Thyroid gland (tissue), 4 donors: ENCODE data around the gene KRTAP10-9. TPM values are rescaled to one million over a fixed set of nuclear protein-coding genes. Genes with fewer than 3 reads are reported as not detected.

Experiments used
- DNase-seq, 2 donors: peaks; one replicate each; pipeline ENCODE4 v3.0.0-alpha.2; 2019
- H3K27ac ChIP-seq, 3 donors: fragments of 200-600 bp; sonication (generic); 1 replicate in 2 of 3; 2 replicates in 1 of 3; pipeline ENCODE4 v1.5.1; 2016 to 2019; ENCODE audit warnings: mild to moderate bottlenecking in 1 of 3, moderate library complexity in 1 of 3
- H3K27me3 ChIP-seq: fragments of 200-600 bp; sonication (generic); one replicate; pipeline ENCODE4 v1.5.1; 2019
- H3K36me3 ChIP-seq, 2 donors: fragments of 200-600 bp; sonication (generic); one replicate each; pipeline ENCODE4 v1.5.1; 2016 to 2019
- H3K4me1 ChIP-seq, 2 donors: fragments of 200-600 bp; sonication (generic); one replicate each; pipeline ENCODE4 v1.5.1; 2017 to 2019
- H3K4me3 ChIP-seq, 3 donors: fragments of 200-600 bp; sonication (generic); replicated peaks in 1 of 3; 1 replicate in 2 of 3; 2 replicates in 1 of 3; pipeline ENCODE4 v1.5.1; 2016; ENCODE audit warnings: mild to moderate bottlenecking in 1 of 3
- H3K9me3 ChIP-seq: fragments of 200-600 bp; sonication (generic); one replicate; pipeline ENCODE4 v1.5.1; 2017
- POLR2A ChIP-seq, 2 donors: fragments of 450-650 bp; IDR thresholded peaks; one replicate each; pipeline ENCODE4 v1.6.1; 2017; ENCODE audit warnings: antibody characterized with exemption in 2 of 2, mild to moderate bottlenecking in 2 of 2, moderate library complexity in 1 of 2
- WGBS, 2 donors: methylation state at CpG; one replicate each; pipeline ENCODE4 v1.1.5; 2017; 5-methylcytosine and 5-hydroxymethylcytosine counted together
- intact Hi-C: fragments of 100-400 bp; cut with DNase I; formaldehyde crosslinking; loops from one replicate; pipeline ENCODE4 v1.15.1; 2023
- total RNA-seq, 4 donors: library from RNA; depleted of rRNA; stranded (reverse); fragments of >200 nt; gene quantifications; one replicate each; pipeline ENCODE4 v1.2.3, GENCODE V29; 2016
- TF ChIP-seq, protein P1 (sequence below), 6 experiments: fragments of 200-600 bp in 3 of 6; fragments of 450-650 bp in 3 of 6; sonication (generic) in 3 of 6; IDR thresholded peaks; one replicate each; pipeline ENCODE4 v1.5.1; 2016 to 2019; ENCODE audit warnings: antibody characterized with exemption in 6 of 6, mild to moderate bottlenecking in 2 of 6, inconsistent platforms in 1 of 6, moderate library complexity in 1 of 6

Gene KRTAP10-9
- total RNA-seq, 4 donors from 2014 or later, result not detected

DNA sequence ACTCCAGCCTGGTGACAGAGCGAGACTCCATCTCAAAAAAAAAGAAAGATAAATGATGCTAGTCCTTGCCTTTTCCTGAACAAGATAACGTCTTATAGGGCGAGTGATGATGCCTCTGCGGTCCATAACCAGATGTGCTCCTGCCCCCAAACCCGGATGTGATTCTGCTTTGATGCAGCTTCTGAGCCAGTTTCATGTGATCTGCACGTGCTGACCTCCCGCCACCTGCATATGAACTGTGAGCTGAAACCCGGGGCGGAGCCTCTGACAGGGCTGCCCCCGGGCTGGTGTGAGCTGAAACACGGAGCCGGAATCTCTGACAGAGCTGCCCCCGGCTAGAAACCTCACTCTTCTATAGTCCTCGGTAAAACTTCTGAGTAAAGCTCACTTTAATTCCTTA, 26.2 kb downstream of the KRTAP10-9 start:
- Histone ChIP-seq H3K4me1 (no peaks in the 10 kb centered on the region), H3K4me3 (no peak overlapping the region), H3K27me3 (no peaks in the 10 kb centered on the region), H3K36me3 (no peaks in the 10 kb centered on the region), H3K9me3 (no peaks in the 10 kb centered on the region), H3K27ac (no peak overlapping the region)
- WGBS, 2 donors, result 78 to 80% methylated on average over 14 of the region's 14 CpGs
- TF ChIP-seq, protein P1, sequence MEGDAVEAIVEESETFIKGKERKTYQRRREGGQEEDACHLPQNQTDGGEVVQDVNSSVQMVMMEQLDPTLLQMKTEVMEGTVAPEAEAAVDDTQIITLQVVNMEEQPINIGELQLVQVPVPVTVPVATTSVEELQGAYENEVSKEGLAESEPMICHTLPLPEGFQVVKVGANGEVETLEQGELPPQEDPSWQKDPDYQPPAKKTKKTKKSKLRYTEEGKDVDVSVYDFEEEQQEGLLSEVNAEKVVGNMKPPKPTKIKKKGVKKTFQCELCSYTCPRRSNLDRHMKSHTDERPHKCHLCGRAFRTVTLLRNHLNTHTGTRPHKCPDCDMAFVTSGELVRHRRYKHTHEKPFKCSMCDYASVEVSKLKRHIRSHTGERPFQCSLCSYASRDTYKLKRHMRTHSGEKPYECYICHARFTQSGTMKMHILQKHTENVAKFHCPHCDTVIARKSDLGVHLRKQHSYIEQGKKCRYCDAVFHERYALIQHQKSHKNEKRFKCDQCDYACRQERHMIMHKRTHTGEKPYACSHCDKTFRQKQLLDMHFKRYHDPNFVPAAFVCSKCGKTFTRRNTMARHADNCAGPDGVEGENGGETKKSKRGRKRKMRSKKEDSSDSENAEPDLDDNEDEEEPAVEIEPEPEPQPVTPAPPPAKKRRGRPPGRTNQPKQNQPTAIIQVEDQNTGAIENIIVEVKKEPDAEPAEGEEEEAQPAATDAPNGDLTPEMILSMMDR (IDR thresholded peaks at IDR 0.05), result no peak
- TF ChIP-seq POLR2A (IDR thresholded peaks at IDR 0.05), result no peak
- intact Hi-C loops, result no loop called here
- no peak for DNase-seq

DNA sequence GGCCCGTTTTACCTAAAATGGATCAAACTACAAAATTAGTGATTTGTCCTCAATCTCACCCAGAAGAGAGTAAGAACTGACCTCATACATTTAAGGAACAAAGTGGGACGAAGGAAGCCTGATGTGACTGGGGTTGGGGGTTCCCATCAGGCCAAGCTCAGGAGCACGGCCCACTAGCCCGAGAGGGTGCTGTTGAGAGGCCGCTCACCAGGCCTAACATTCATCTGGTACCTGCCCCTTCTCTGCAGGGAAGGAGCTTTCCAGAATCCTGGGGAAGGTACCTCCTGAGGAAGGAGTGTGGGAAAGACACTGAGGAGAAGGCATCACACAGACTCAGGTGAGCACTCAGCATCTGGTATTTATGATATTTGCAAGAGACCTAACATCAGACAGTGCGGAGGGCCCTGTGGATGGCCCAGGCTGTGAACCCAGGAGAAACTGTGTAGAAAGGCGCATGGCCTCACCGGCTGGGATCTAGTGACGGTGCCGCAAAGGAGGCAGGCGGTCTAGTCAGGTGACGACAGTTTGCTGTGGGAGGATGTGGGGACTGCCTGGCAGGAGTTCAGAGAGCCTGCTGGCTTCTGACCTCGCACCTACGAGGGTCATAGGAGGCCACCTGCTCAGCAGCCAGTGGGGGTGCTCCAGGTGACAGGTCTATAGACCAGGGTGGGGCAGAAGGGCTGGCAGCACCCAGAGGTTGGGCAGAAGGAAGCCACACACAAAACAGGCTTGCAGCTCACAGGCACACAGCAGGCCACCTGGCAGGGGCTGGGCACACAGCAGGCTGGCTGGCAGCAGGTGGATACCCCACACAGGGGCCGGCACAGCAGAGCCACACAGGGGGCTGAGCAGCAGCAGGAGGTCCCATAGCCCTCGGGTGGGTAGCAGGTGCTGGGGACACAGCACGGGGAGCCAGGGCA, 27.0 kb downstream of the KRTAP10-9 start:
- H3K4me3 ChIP-seq, result no peak overlapping the region
- no peaks in the 10 kb centered on the region for H3K36me3 ChIP-seq
- no peaks in the 10 kb centered on the region for H3K9me3 ChIP-seq
- intact Hi-C loops, result no loop called here
- WGBS, 2 donors, result 89 to 91% methylated on average over 13 to 15 of the region's 17 CpGs
- H3K27ac ChIP-seq, result no peak overlapping the region
- no peaks in the 10 kb centered on the region for H3K4me1 ChIP-seq
- no peak for TF ChIP-seq POLR2A (IDR thresholded peaks at IDR 0.05)
- TF ChIP-seq, protein P1 (IDR thresholded peaks at IDR 0.05), result no peak
- DNase-seq, result peak; percentile 7 to 8
- no peaks in the 10 kb centered on the region for H3K27me3 ChIP-seq

DNA sequence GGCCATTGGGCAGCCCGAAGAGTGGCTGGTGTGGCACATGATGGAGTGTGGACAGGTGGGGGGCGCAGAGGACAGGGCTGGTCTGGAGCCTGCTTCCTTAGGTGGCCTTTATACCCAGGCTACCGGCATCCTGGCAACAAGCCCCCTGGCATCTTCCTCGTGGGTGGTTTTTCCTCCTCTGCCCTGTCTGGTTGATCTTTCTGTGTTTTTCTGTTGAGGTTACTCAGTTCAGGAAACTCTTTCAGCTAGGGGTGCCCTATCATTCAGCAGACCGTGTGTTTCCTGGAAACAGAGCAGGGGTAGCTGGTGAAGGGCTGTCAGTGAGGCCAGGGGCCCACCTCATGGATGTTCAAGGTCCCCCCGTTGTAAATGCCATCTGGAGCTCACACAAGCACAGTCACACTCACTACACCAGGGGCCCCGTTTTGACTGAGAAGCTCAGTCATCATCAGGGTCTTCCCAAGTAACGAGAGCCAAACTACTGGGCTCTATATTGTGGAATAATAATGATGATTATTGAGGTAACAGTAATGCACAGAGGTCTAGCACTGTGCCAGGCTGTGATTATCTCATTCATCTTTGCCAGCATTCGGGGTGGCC, 27.8 kb downstream of the KRTAP10-9 start, which contains the start of gene KRTAP12-4:
TSS of gene KRTAP12-4 (minus strand) at position 84 of the 600 bp plus-strand sequence. CDS start at position 39, 45 bp downstream.
- H3K9me3 ChIP-seq, result no peaks in the 10 kb centered on the region
- intact Hi-C loops, result no loop called here
- no peaks in the 10 kb centered on the region for H3K27me3 ChIP-seq

DNA sequence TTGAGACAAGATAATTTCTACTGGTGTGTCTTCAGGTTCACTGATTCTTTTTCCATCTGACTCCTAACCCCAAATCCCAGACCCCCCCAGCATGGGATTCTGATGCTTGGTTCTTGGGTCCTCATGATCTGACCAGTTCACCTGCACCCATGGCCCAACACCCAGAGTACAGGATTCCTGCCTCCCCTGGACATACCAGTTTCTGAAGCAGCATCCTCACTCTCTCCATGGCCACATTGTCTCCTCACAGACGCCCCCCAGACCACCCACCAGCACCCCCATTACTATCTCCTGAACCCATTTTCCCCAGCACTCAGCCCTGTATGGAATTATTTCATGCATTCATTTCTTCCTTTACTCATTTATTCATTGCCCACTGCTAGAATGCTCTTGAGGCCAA, 30.0 kb downstream of the KRTAP10-9 start:
- H3K27ac ChIP-seq, result no peak overlapping the region
- no peak overlapping the region for H3K4me3 ChIP-seq
- no peaks in the 10 kb centered on the region for H3K27me3 ChIP-seq
- WGBS, 2 donors, result 32 to 61% methylated on average over 1 of the region's 1 CpG
- TF ChIP-seq, protein P1 (IDR thresholded peaks at IDR 0.05), result no peak
- TF ChIP-seq POLR2A (IDR thresholded peaks at IDR 0.05), result no peak
- intact Hi-C loops, result no loop called here
- no peak for DNase-seq
- H3K9me3 ChIP-seq, result no peaks in the 10 kb centered on the region
- H3K36me3 ChIP-seq, result no peaks in the 10 kb centered on the region
- H3K4me1 ChIP-seq, result no peaks in the 10 kb centered on the region

More for the DNA sequence above, 27.8 kb downstream of the KRTAP10-9 start, which contains the start of gene KRTAP12-4:
- Histone ChIP-seq H3K36me3 (no peaks in the 10 kb centered on the region), H3K4me3 (no peak within 1 kb of the TSS), H3K4me1 (no peaks in the 10 kb centered on the region), H3K27ac (no peak within 1 kb of the TSS)
- no peak for TF ChIP-seq POLR2A (IDR thresholded peaks at IDR 0.05)
- TF ChIP-seq, protein P1 (IDR thresholded peaks at IDR 0.05), result no peak
- no peak for DNase-seq
- 63 to 82% methylated on average over 7 to 9 of the region's 9 CpGs for WGBS, 2 donors
